Measurements from ENCODE around the gene THSD8. TPM values are rescaled to one million over a fixed set of nuclear protein-coding genes. Genes with fewer than 3 reads are reported as not detected.

Gene THSD8
- total RNA-seq, 6 experiments from 2014 or later = 14.1 to 30.3 (median 25.6) TPM

GRCh38 chr19:12836529-12836863, 34.6 kb downstream of the THSD8 start:
- no peaks in the 10 kb centered on the region for H3K9me3 Mint-ChIP-seq
- no peak overlapping the region for H3K27ac Mint-ChIP-seq
- no peak overlapping the region for H3K4me3 Mint-ChIP-seq
- H3K4me1 Mint-ChIP-seq (ENCODE audit: low read depth) = peaks cover 17% of the 10 kb centered on the region; the same call in 1 of the 2 replicates
- peaks cover 52% of the 10 kb centered on the region for H3K27me3 Mint-ChIP-seq (ENCODE audit: insufficient read depth)
- no peaks in the 10 kb centered on the region for H3K36me3 Mint-ChIP-seq (ENCODE audit: low read depth)
- no peak for TF ChIP-seq CTCF (IDR thresholded peaks at IDR 0.05)
- no peak for DNase-seq

DNA sequence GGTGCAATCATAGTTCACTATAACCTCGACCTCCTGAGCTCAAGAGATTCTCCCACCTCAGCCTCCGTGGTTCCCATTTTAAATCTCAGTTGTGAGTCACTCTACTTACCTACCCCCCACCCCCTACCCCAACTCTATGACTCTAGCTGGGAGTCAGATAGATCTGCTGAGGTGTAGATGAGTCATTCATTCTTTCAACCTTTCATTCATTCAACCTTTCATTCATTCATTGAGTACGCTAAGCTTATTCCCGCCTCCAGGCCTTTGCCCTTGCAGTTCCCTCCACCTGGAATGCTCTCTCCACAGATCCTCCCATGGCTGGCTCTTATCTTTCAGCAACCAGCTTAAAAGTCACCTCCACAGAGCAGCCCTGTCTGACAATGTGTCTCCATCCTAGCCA, 35.4 kb downstream of the THSD8 start:
- Mint-ChIP-seq H3K4me3 (no peak overlapping the region), H3K9me3 (no peaks in the 10 kb centered on the region), H3K4me1 (ENCODE audit: low read depth) (peaks cover 17% of the 10 kb centered on the region; the same call in 1 of the 2 replicates), H3K36me3 (ENCODE audit: low read depth) (no peaks in the 10 kb centered on the region), H3K27me3 (ENCODE audit: insufficient read depth) (peaks cover 54% of the 10 kb centered on the region), H3K27ac (no peak overlapping the region)
- no peak for DNase-seq
- TF ChIP-seq CTCF (IDR thresholded peaks at IDR 0.05) = no peak

DNA sequence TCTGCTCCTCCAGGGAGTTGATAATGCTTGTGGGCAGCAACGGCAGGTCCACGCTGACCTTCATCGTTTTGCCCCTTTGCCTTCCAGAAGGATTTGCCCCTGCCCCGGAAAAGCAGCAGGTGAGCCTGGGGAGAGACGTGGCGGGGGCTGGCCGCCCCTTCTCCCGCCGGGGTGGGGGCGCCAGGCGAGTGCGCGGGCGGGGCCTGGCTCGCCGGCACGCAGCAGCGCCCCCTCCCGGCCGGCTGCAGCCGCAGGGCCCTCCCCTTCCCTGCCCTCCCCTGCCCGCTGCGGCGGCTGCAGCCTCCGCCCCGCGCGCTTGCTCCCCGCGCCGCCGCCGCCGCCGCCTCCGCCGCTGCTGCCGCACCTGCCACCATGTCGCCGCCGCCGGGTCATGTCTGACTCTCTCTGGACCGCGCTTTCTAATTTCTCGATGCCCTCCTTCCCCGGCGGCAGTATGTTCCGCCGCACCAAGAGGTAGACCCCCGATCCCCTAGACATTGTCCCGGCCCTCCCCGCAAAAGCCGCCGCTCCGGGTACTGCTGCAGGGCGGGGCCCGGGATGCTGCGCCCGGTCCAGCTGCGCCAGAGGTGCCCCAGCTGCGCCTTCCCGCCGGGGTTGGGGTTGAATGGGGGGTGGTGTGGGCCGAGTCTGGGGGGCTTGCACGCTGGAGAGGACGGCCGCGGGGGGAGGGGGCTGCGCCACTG, 36.5 kb downstream of the THSD8 start, which contains the start of gene MAST1:
Gene MAST1, plus strand, starts transcription at position 334 of the 704 bp plus-strand sequence. Its CDS starts 58 bp downstream, at position 392.
- no peak within 1 kb of the TSS for H3K27ac Mint-ChIP-seq
- peaks cover 53% of the 10 kb centered on the region for H3K27me3 Mint-ChIP-seq (ENCODE audit: insufficient read depth)
- H3K9me3 Mint-ChIP-seq = no peaks in the 10 kb centered on the region
- TF ChIP-seq CTCF (IDR thresholded peaks at IDR 0.05) = peak; percentile 73
- no peaks in the 10 kb centered on the region for H3K36me3 Mint-ChIP-seq (ENCODE audit: low read depth)
- peak within 1 kb of the TSS; percentile 67; the same call in 1 of the 2 replicates for H3K4me3 Mint-ChIP-seq
- H3K4me1 Mint-ChIP-seq (ENCODE audit: low read depth) = 0 out of 2 replicates have a peak, but pooled peaks cover 12% of the 10 kb centered on the region
- DNase-seq = no peak

DNA sequence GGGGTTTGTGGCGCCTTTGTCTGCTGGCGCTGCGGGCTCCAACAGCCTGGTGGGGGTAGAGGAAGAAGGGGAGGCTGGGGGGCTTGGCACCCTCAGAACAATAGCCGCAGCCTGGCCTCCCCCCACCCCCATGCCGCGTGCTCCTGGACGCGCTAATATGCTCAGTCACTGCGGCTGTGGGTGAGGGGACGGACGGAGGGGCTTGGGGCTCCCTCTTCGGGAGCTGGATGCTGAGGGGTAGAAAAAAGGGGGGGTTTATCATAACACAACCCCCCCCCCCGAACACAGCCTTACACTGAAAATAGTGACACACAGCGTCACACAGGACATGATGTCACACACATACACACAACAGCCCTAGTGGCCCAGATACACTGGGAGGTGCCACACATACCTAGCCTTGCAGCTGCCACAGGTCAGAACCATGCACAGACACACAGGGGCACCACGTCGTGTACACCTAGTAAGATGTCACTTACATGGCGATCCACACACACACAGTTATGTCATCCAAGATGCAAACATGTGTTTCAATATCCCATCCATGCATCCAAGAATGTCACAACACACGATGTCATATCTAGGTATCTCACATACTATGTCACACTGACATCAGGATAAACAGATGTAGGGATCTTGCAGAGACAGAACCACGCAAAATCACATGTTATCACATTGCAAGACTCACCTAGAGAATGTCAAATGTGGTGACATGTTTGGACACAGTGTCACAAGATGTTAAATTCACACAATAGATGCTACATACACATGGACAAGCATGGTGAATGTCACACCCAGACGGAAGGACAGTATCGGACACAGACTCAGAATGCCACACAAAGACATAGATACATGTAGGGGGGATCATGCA, 37.3 kb downstream of the THSD8 start:
- Mint-ChIP-seq H3K36me3 (ENCODE audit: low read depth) (no peaks in the 10 kb centered on the region), H3K9me3 (no peaks in the 10 kb centered on the region), H3K4me1 (ENCODE audit: low read depth) (0 out of 2 replicates have a peak, but pooled peaks cover 12% of the 10 kb centered on the region), H3K27me3 (ENCODE audit: insufficient read depth) (peaks cover 52% of the 10 kb centered on the region), H3K4me3 (peak overlapping the region; percentile 67; the same call in 1 of the 2 replicates), H3K27ac (no peak overlapping the region)
- DNase-seq = no peak
- TF ChIP-seq CTCF (IDR thresholded peaks at IDR 0.05) = no peak

DNA sequence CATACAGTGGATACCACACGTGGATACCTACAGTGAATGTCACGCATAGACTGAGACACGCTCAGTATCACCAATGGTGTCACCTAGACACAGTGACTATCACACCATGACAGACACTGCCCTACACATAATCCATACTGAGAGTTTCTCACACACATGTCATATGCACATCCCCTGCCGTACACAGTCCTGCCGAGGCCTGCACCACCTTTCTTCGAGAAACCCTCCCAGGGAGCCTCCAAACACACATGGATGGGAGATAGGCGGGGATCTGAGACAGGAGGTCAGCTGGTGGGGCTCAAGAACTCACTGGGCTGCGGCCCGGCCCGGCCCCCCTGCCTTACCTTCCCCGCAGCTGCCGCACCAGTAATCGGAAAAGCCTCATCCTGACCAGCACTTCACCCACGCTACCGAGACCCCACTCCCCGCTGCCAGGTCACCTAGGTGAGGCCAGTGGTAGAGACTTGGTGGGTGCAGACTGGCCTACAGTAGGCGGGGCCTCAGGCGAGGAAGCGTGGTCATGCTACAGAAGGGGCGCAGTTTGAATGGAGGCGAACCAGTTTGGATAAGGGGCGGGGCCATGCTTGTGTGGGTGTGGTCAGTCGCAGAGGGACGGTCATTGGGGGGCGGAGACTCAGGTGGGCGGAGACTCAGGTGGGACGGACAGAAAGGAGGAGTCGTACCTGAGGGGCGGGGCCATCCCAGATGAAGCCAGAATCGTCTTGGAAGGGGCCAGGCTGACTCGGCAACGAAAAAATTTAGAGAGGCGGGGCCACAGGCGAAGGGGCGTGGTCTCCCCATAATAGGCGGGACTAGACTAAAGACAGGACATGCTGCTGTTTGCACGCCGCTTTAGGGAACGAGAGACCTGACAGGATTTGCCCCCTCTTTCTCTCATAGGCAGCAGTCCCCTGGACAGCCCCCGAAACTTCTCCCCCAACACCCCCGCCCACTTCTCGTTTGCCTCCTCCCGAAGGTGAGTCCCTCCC, 38.5 kb downstream of the THSD8 start:
- no peaks in the 10 kb centered on the region for H3K36me3 Mint-ChIP-seq (ENCODE audit: low read depth)
- no peak for TF ChIP-seq CTCF (IDR thresholded peaks at IDR 0.05)
- H3K27me3 Mint-ChIP-seq (ENCODE audit: insufficient read depth) = peaks cover 45% of the 10 kb centered on the region
- H3K9me3 Mint-ChIP-seq = no peaks in the 10 kb centered on the region
- no peak overlapping the region for H3K4me3 Mint-ChIP-seq
- no peak overlapping the region for H3K27ac Mint-ChIP-seq
- H3K4me1 Mint-ChIP-seq (ENCODE audit: low read depth) = 0 out of 2 replicates have a peak, but pooled peaks cover 7% of the 10 kb centered on the region
- DNase-seq = peak; percentile 68

Data from HFFc6 (cell line).